T-helper 22 cell (primary cell): ENCODE measurements around the gene SLC27A4.
"Not testable (repeated sequence)": the region's sequence is repeated elsewhere in the genome, so short reads cannot be mapped to it uniquely, and the experiment has no call there.

ENCODE experiments used
- DNase-seq: peaks from one replicate; pipeline ENCODE4 v3.0.0-alpha.2; 2020; ENCODE audit warnings: low read depth

The SLC27A4 gene

GRCh38 chr9:128324401-128324800 is 15.9 kb upstream of the SLC27A4 start:
- DNase-seq = no peak

GRCh38 chr9:128325629-128326028 is 14.7 kb upstream of the SLC27A4 start:
- DNase-seq = no peak

- no peak for DNase-seq
Measured at GRCh38 chr9:128333451-128333869, 6.9 kb upstream of the SLC27A4 start.

GRCh38 chr9:128335161-128335560 is 5.2 kb upstream of the SLC27A4 start:
- DNase-seq = no peak

- DNase-seq = no peak
Measured at GRCh38 chr9:128335914-128336313, 4.4 kb upstream of the SLC27A4 start.

GRCh38 chr9:128337936-128338335 is 2.4 kb upstream of the SLC27A4 start:
- DNase-seq = no peak

GRCh38 chr9:128338852-128339614 is 1.3 kb upstream of the SLC27A4 start:
- not testable (repeated sequence) for DNase-seq

- no peak for DNase-seq
Measured at GRCh38 chr9:128340691-128341434, 536 bp downstream of the SLC27A4 start.

GRCh38 chr9:128341435-128341849 is 1.1 kb downstream of the SLC27A4 start:
- DNase-seq = peak; percentile 42

- DNase-seq = no peak
Measured at GRCh38 chr9:128342971-128343680, 2.8 kb downstream of the SLC27A4 start.

GRCh38 chr9:128343855-128344254 is 3.5 kb downstream of the SLC27A4 start:
- DNase-seq = no peak

GRCh38 chr9:128344931-128345605 is 4.7 kb downstream of the SLC27A4 start:
- no peak for DNase-seq

- no peak for DNase-seq
Measured at GRCh38 chr9:128349125-128349524, 8.8 kb downstream of the SLC27A4 start.

GRCh38 chr9:128349772-128350171 is 9.4 kb downstream of the SLC27A4 start:
- no peak for DNase-seq

- DNase-seq = no peak
Measured at GRCh38 chr9:128355451-128355850, 15.1 kb downstream of the SLC27A4 start.

- DNase-seq = no peak
Measured at GRCh38 chr9:128358090-128358489, 17.8 kb downstream of the SLC27A4 start.

- no peak for DNase-seq
Measured at GRCh38 chr9:128358861-128359260, 18.5 kb downstream of the SLC27A4 start.

GRCh38 chr9:128360826-128361225 is 20.5 kb downstream of the SLC27A4 start:
- DNase-seq = no peak

GRCh38 chr9:128361296-128361985 is 21.1 kb downstream of the SLC27A4 start:
- DNase-seq = no peak

GRCh38 chr9:128361986-128362646 is 21.8 kb downstream of the SLC27A4 start:
- peak; percentile 33 for DNase-seq

GRCh38 chr9:128362774-128363173 is 22.4 kb downstream of the SLC27A4 start:
- no peak for DNase-seq
